Right atrium auricular region (tissue), 2 donors: Measurements from ENCODE around the gene LAMA2. TPM values are rescaled to one million over a fixed set of nuclear protein-coding genes. Genes with fewer than 3 reads are reported as not detected.

Experiments
- DNase-seq: peaks from one replicate; pipeline ENCODE4 v3.0.0-alpha.2; 2019; ENCODE audit warnings: low spot score
- H3K27ac ChIP-seq, 2 donors: fragments of 200-600 bp; sonication (generic); 1 replicate in 1 of 2; 2 replicates in 1 of 2; pipeline ENCODE4 v1.5.1; 2016 to 2019
- H3K27me3 ChIP-seq, 2 donors: fragments of 200-600 bp; sonication (generic); one replicate each; pipeline versions ENCODE4 v1.5.1 to v1.6.0; 2017 to 2019
- H3K36me3 ChIP-seq: fragments of 200-600 bp; sonication (generic); one replicate; pipeline ENCODE4 v1.5.1; 2016
- H3K4me1 ChIP-seq, 2 donors: fragments of 200-600 bp; sonication (generic); one replicate each; pipeline versions ENCODE4 v1.5.1 to v1.6.0; 2017 to 2019
- H3K4me3 ChIP-seq, 2 donors: fragments of 200-600 bp; sonication (generic); 1 replicate in 1 of 2; 2 replicates in 1 of 2; pipeline ENCODE4 v1.5.1; 2017 to 2019; ENCODE audit warnings: mild to moderate bottlenecking in 1 of 2, moderate library complexity in 1 of 2
- H3K9me3 ChIP-seq, 2 donors: fragments of 200-600 bp; sonication (generic); one replicate each; pipeline ENCODE4 v1.5.1; 2019
- total RNA-seq, 2 donors: library from RNA; depleted of rRNA; stranded (reverse); fragments of >200 nt; gene quantifications; one replicate each; pipeline ENCODE4 v1.1.0, GENCODE V29; 2016
- TF ChIP-seq, protein P1 (sequence below), 2 donors: fragments of 200-600 bp; sonication (generic); IDR thresholded peaks; one replicate each; pipeline ENCODE4 v1.5.1; 2019; ENCODE audit warnings: antibody characterized with exemption in 2 of 2

Gene LAMA2
- total RNA-seq, 2 donors from 2014 or later = 150 to 166 TPM

DNA sequence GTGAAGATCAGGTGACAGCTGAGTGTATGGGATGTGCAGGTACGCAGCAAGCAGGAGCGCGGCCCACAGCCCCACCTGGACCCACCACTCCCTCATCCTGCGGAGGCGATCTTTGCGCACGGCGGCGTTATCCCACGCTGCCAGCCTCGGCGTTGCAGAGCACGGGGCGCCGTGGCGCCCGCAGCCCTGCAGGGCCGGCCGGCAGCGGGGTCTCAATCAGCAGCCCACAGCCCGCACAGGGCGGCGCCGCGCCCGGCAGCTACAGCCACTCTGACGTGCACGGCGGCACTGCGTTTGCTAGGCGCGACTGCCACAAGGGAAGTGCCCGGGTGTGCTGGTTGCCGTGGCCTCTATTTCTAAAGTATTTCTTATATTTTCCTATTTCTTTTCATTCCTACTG, 46.9 kb downstream of the LAMA2 start:
- H3K9me3 ChIP-seq = no peaks in the 10 kb centered on the region
- peaks cover 30% of the 10 kb centered on the region for H3K36me3 ChIP-seq
- TF ChIP-seq, protein P1, sequence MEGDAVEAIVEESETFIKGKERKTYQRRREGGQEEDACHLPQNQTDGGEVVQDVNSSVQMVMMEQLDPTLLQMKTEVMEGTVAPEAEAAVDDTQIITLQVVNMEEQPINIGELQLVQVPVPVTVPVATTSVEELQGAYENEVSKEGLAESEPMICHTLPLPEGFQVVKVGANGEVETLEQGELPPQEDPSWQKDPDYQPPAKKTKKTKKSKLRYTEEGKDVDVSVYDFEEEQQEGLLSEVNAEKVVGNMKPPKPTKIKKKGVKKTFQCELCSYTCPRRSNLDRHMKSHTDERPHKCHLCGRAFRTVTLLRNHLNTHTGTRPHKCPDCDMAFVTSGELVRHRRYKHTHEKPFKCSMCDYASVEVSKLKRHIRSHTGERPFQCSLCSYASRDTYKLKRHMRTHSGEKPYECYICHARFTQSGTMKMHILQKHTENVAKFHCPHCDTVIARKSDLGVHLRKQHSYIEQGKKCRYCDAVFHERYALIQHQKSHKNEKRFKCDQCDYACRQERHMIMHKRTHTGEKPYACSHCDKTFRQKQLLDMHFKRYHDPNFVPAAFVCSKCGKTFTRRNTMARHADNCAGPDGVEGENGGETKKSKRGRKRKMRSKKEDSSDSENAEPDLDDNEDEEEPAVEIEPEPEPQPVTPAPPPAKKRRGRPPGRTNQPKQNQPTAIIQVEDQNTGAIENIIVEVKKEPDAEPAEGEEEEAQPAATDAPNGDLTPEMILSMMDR (IDR thresholded peaks at IDR 0.05) = no peak
- no peak for DNase-seq
- H3K27ac ChIP-seq = no peak overlapping the region
- no peaks in the 10 kb centered on the region for H3K27me3 ChIP-seq
- H3K4me1 ChIP-seq = peaks cover 0 to 6% of the 10 kb centered on the region in 2 donors
- H3K4me3 ChIP-seq = no peak overlapping the region

DNA sequence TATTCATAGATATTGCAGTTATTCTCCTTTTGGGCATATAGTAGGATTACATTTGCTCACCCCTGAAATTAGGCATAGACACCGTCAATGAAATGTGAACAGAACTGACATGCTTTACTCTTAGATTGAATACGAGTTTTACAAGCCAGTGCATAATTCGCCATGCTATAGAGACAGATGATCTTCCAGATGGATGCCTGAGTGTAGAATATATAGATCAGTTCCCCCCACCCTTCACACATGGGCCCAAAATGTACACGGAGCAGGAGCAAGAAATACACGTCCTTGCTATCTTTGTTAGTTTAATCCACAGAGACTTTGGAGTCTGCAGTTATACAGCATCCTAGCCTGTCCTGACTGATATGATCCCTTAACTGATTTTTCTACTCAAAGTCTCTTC, 47.4 kb downstream of the LAMA2 start:
- Histone ChIP-seq H3K4me3 (no peak overlapping the region), H3K36me3 (peaks cover 30% of the 10 kb centered on the region), H3K27ac (no peak overlapping the region), H3K4me1 (peaks cover 0 to 4% of the 10 kb centered on the region in 2 donors), H3K27me3 (no peaks in the 10 kb centered on the region), H3K9me3 (no peaks in the 10 kb centered on the region)
- TF ChIP-seq, protein P1 (IDR thresholded peaks at IDR 0.05) = no peak
- no peak for DNase-seq

GRCh38 chr6:128932061-128932460, 49.1 kb downstream of the LAMA2 start:
- TF ChIP-seq, protein P1 (IDR thresholded peaks at IDR 0.05) = no peak
- Histone ChIP-seq H3K36me3 (peaks cover 30% of the 10 kb centered on the region), H3K27me3 (no peaks in the 10 kb centered on the region), H3K9me3 (no peaks in the 10 kb centered on the region), H3K4me3 (no peak overlapping the region), H3K4me1 (peaks cover 0 to 3% of the 10 kb centered on the region in 2 donors), H3K27ac (no peak overlapping the region)
- DNase-seq = no peak

- H3K27ac ChIP-seq = no peak overlapping the region
- H3K36me3 ChIP-seq = no peaks in the 10 kb centered on the region
- peaks cover 0 to 2% of the 10 kb centered on the region in 2 donors for H3K4me1 ChIP-seq
- H3K4me3 ChIP-seq = no peak overlapping the region
- no peak for DNase-seq
- H3K27me3 ChIP-seq = no peaks in the 10 kb centered on the region
- H3K9me3 ChIP-seq = no peaks in the 10 kb centered on the region
- TF ChIP-seq, protein P1 (IDR thresholded peaks at IDR 0.05) = no peak
Measured at GRCh38 chr6:128950864-128951263, 67.9 kb downstream of the LAMA2 start.

GRCh38 chr6:128952902-128953301, 70.0 kb downstream of the LAMA2 start:
- no peaks in the 10 kb centered on the region for H3K9me3 ChIP-seq
- TF ChIP-seq, protein P1 (IDR thresholded peaks at IDR 0.05) = no peak
- no peak overlapping the region for H3K4me3 ChIP-seq
- no peaks in the 10 kb centered on the region for H3K27me3 ChIP-seq
- peaks cover 0 to 16% of the 10 kb centered on the region in 2 donors for H3K4me1 ChIP-seq
- no peak for DNase-seq
- H3K36me3 ChIP-seq = no peaks in the 10 kb centered on the region
- H3K27ac ChIP-seq = no peak overlapping the region

DNA sequence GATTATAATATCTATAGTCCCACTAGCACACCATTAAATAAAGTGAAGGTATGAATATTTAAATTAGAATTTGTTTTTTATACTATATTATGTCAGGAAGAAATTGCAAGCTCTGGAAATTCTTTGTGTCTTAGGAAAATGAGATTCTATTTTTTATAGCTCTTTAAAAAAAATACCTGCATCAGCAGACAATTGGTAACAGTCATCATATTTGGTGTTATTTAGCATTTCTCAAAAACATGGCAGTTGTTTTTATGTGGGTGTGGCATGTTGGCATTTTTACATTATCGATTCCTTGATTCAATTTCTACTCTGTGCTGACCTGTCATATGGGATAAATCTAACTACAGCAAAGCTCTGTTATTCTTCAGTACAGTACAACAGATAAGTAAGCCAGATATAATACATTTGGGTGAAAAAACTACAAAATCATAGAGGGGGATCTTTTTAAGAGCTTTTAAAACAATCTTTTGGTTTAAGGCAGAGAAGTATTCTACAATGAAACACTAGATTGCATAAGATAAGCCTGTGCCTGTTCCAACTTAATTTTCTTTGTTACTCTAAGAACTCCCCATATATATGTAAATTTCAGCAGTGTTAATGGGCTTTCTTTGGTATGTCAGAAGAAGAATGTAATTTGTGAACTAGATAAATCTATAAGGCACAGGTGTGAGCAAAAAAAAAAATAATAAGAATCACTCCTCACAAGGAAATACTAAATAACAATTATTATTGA, 71.5 kb downstream of the LAMA2 start:
- DNase-seq = no peak
- Histone ChIP-seq H3K4me1 (peaks cover 0 to 16% of the 10 kb centered on the region in 2 donors), H3K36me3 (no peaks in the 10 kb centered on the region), H3K9me3 (no peaks in the 10 kb centered on the region), H3K27me3 (no peaks in the 10 kb centered on the region), H3K27ac (no peak overlapping the region), H3K4me3 (no peak overlapping the region)
- TF ChIP-seq, protein P1 (IDR thresholded peaks at IDR 0.05) = no peak
